Medulla oblongata (tissue), 1 donor: ENCODE results near the gene SEPTIN12.

ENCODE experiments used
- DNase-seq: peaks from one replicate; pipeline ENCODE4 v3.0.0-alpha.2; 2015; ENCODE audit errors: extremely low spot score

Gene SEPTIN12, protein sequence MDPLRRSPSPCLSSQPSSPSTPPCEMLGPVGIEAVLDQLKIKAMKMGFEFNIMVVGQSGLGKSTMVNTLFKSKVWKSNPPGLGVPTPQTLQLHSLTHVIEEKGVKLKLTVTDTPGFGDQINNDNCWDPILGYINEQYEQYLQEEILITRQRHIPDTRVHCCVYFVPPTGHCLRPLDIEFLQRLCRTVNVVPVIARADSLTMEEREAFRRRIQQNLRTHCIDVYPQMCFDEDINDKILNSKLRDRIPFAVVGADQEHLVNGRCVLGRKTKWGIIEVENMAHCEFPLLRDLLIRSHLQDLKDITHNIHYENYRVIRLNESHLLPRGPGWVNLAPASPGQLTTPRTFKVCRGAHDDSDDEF

GRCh38 chr16:4787627-4788482, at the start of gene SEPTIN12:
Gene SEPTIN12 (minus strand): TSS chr16:4788345. CDS start chr16:4787645, 700 bp downstream.
- DNase-seq = no peak

DNA sequence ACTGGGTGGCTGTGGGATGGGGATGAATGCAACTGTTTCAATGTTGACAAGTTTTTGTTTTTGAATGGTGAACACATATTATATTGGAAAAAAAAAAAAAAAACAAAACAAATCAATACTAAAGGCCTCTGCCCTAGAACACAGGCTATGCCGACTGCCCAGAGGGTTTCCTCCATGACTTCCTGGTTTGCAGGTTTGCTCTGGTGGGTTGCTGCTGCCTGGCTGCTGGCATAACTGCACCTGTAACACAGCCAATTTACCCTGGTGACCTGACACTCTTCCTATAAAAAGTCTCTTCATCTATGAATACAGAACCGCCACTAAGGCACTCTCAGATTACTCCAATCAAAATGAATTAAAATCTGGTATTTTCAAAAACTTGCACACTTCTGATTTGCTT, 48.6 kb upstream of the SEPTIN12 start:
- no peak for DNase-seq

GRCh38 chr16:4833584-4833983, 45.4 kb upstream of the SEPTIN12 start:
- no peak for DNase-seq

GRCh38 chr16:4832698-4833343, 44.7 kb upstream of the SEPTIN12 start:
- DNase-seq = no peak

DNA sequence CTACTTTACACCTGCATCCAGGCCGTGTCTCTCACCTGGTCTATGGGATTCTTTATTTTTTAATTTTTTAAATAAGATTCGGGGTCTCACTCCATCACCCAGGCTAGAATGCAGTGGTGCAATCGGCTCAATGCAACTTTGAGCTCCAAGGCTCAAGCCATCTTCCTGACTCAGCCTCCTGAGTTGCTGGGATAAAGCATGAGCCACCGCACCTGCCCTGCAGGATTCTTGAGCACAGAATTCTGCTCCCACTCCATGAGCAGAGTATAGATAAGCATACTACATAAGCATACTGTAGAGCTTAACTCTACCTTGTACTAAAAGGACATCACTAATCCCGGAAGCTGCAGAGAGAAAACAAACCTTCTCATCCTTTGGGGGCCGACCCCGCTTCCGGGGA, 43.5 kb upstream of the SEPTIN12 start:
- DNase-seq = no peak

GRCh38 chr16:4830408-4830807, 42.3 kb upstream of the SEPTIN12 start:
- DNase-seq = no peak

DNA sequence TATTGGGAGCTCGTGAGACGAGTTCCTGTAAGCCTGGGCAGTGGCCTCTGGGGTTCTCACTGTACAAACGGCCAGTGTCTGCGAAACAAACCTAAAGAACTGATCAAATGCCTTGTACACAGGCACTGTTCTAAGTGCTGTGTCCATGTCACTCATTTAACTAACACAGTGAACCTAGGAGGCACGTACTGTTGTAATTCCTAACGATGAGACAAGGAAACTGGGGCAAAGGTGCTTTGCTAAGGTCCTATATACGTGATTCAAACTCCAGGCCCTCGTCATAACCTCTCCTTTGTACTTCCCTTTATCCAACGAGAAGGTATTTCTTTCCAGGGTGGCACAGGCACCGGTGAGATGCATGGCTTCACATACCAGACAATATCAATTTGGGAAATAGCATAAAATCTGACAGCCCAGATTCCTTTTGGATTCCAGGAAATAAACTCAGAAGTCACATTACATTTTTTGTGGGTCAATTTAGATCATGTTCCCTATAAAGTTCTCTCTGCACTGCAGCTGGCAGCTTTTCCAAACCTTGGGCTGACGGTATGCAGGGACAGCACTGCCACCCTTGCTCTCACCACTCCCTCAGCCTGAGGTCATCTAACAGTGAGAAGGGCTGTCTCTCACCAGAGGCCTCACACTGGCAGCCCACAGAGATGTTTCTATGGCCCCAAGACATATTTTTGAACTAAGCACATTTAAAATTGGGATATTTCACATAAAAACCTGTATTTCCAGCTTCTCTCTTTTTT, 40.6 kb upstream of the SEPTIN12 start:
- no peak for DNase-seq

- no peak for DNase-seq
Measured at GRCh38 chr16:4826980-4827379, 38.8 kb upstream of the SEPTIN12 start.

DNA sequence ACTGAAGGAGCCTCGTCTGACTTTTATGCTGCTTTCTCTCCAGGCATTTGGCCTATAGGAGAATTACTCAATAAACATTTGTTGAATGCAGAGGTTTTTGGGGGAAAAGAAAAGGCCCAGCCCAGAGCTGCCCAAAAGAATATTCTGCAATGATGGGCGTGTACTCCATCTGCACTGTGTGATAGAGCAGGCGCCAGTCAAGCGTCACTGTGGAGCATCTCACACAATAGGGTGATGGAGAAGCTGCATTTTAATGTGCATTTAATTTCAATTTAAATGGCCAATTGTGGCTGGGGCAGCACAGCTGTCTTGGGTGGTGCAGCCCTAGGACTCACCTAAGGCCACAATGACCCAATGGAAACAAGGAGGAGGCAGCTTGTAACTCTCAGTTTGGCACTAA, 38.4 kb upstream of the SEPTIN12 start:
- DNase-seq = no peak

GRCh38 chr16:4825196-4825595, 37.1 kb upstream of the SEPTIN12 start:
- no peak for DNase-seq

GRCh38 chr16:4820652-4821051, 32.5 kb upstream of the SEPTIN12 start:
- DNase-seq = no peak

DNA sequence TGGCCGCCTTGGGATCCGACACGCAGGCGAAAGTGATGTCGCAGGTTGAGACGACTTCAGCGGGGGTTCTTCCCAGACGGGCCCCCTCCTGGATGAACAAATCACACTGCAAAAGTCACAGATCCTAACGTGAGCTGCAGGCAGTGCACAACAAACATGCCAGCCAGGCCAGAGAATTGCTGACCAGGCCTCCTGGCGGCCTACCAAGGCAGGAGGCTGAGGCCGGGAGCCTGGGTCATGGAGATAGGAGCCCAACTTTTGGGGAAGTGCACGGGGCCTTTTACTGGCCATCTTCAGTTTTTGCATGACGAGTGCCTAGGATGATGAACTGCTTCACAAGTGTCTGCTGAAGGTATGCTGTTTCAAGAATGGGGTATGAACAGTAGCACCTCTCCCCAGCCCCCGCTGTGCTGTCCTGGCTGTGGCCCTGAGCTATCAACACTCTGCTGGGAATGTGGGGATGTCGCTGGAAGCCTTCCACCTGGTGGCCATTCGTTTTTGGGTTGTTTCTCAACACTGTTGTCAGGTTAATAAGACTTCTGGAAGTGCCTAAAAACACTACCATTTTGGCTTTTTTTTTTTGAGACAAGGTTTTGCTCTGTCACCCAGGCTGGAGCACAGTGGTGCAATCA, 26.5 kb upstream of the SEPTIN12 start:
- DNase-seq = no peak

GRCh38 chr16:4814046-4814445, 25.9 kb upstream of the SEPTIN12 start:
- DNase-seq = no peak

GRCh38 chr16:4813251-4814003, 25.3 kb upstream of the SEPTIN12 start:
- no peak for DNase-seq

DNA sequence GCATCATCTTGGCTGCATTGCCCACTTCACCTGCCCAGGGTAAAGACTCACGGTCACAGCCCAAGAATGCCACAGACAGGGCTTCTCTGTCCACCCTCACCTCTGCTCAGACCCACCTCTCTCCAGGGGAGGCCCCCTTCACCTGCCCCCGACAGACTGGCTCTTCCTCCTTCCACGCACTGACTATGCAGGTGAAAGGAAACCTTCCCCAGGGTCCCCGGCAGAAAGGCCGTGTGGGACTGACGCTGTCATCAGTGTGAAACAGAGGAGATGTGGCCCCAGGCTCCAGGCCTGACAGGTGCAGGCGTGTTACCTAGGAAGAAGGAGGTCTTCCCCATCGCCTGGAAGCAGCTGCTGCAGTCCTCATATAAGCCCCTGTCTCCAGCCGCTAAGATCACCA, 23.6 kb upstream of the SEPTIN12 start:
- DNase-seq = no peak

DNA sequence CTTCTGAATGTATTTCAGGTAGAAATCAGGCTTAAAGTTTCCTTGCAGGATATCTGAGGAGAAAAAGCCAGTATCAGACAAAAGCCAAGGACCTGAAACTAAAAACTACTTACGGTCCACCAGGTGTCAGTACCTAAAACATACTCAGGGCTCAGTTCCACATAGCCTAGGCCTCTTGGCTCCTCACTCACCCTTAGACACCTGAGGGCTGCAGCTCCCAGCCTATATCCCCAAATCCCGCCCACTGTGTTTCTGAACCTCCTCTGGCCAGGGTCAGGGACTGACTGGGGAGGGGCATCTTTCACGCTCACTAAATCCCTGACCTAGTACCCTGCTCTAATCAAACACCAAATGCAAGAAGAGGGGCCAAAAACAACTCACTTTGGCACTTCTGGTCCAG, 23.1 kb upstream of the SEPTIN12 start:
- DNase-seq = no peak

- no peak for DNase-seq
Measured at GRCh38 chr16:4806280-4806679, 18.1 kb upstream of the SEPTIN12 start.

DNA sequence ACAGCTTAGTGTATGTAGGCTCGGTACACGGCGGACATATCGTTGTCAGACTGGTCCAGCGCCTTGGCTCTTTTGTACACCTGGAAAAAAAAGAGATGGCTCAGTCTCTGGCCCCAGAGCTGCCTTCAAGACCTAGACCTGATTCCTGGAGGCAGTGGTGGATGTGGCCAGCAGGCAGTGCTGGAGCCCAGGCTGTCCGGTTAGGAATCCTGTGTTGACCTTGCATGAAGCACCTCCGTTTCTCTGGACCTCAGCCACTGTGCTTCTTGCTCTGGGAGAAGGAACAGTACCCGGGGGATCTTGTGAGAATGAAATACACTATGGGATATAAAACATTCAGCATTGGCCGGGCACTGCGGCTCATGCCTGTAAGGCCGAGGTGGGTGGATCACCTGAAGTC, 17.1 kb upstream of the SEPTIN12 start:
- DNase-seq = no peak

DNA sequence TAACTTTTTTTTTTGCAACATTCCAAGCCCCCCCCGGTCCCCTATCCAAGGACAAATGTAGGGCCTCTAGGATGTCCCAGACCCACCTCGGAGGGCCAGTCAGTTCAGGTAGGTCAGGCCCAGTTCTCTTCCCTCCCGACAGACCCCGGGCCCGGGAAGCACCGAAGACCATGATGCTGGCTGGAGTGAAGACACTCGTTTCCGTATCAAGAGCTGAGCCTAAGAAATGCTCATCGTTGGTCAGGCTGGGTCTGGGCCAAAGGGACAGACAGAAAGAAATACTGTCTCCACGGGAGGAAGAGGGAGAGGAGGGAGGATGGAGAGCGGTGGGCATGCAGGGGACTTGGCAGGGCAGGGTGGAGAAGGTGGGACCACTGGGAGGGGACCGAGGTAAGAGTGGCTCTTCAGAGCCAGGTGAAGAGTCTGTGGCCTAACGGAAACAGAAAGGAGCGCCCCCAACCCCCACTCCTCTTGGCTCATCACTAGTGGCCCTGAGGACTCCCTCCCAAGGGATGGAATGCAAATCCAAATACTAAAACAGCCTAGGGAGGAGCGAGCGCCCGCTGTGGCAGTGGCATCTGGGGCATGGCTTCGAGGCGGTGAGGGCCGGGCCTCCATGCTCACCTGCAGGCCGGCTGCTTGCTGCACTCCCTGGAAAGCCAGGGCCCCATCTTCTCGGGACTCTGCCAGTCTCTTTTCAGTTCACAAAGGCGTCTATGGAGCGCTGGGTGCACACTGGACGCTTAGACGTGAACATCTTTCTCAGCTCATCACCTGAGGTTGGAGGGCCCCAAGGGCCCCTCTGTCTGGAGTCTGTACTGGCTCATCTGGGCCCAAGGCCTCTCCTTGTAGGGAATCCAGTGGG, 16.0 kb upstream of the SEPTIN12 start:
- DNase-seq = no peak

GRCh38 chr16:4803401-4803844, 15.3 kb upstream of the SEPTIN12 start:
- DNase-seq = no peak
